Loucy (cell line): ENCODE measurements around the gene PCNT.

Experiments used
- CTCF ChIP-seq: fragments of 200-600 bp; sonication (generic); conservative IDR thresholded peaks from 2 replicates; pipeline ENCODE4 v1.5.1; 2014; ENCODE audit warnings: mild to moderate bottlenecking, antibody characterized with exemption, low read length
- EZH2phosphoT487 ChIP-seq: fragments of 200-600 bp; IDR thresholded peaks from 2 replicates; pipeline ENCODE4 v1.6.1; 2018; ENCODE audit warnings: antibody characterized with exemption, mild to moderate bottlenecking, moderate library complexity, borderline replicate concordance

GRCh38 chr21:46354046-46354445, 30.1 kb downstream of the PCNT start:
- TF ChIP-seq CTCF (no peak), EZH2phosphoT487 (no peak)
